Spinal cord (tissue), 10 donors: ENCODE data around the gene SMIM31. TPM values are rescaled to one million over a fixed set of nuclear protein-coding genes. Genes with fewer than 3 reads are reported as not detected.
A peak's percentile ranks its signal among the peaks of the same experiment; 100 is the strongest.

Source experiments
- DNase-seq, 6 donors: peaks; one replicate each; pipeline versions ENCODE4 v3.0.0 to v3.0.0-alpha.2; 2013 to 2015; ENCODE audit warnings: low spot score in 6 of 6, low read depth in 4 of 6
- H3K27ac ChIP-seq: one replicate; pipeline ENCODE4 v1.5.1; 2013; ENCODE audit warnings: low read depth, low read length, control low read depth
- H3K27me3 ChIP-seq: one replicate; pipeline ENCODE4 v1.6.1; 2013; ENCODE audit warnings: low read length; ENCODE audit not compliant: control insufficient read depth, insufficient read depth
- H3K36me3 ChIP-seq: one replicate; pipeline ENCODE4 v1.6.1; 2013; ENCODE audit warnings: low read length; ENCODE audit not compliant: control insufficient read depth, insufficient read depth
- H3K4me1 ChIP-seq: one replicate; pipeline ENCODE4 v1.6.1; 2013; ENCODE audit warnings: low read length; ENCODE audit not compliant: control insufficient read depth, insufficient read depth
- H3K4me3 ChIP-seq: one replicate; pipeline ENCODE4 v1.5.1; 2013; ENCODE audit warnings: low read depth, low read length, control low read depth
- H3K9me3 ChIP-seq: one replicate; pipeline ENCODE4 v1.6.1; 2013; ENCODE audit warnings: low read length; ENCODE audit not compliant: control insufficient read depth, insufficient read depth
- WGBS: methylation state at CpG from one replicate; pipeline ENCODE4 v1.1.5; 2013; ENCODE audit warnings: missing lambda C conversion rate; ENCODE audit not compliant: insufficient coverage; 5-methylcytosine and 5-hydroxymethylcytosine counted together
- polyA plus RNA-seq, 2 donors: library from polyadenylated mRNA; unstranded; fragments of 120-200 nt; gene quantifications; one replicate each; pipeline ENCODE4 v1.2.1, GENCODE V29; 2013; ENCODE audit not compliant: insufficient read length in 2 of 2
- total RNA-seq, 2 donors: library from RNA; depleted of rRNA in 1 of 2; stranded (reverse); fragments of 120-200 nt in 1 of 2; fragments of >200 nt in 1 of 2; gene quantifications; one replicate each; pipeline versions ENCODE4 v1.2.3 to v1.2.4, GENCODE V29; 2013 to 2014
- donor health status: healthy.

The SMIM31 gene
- total and polyA plus RNA-seq, 4 donors, result not detected

DNA sequence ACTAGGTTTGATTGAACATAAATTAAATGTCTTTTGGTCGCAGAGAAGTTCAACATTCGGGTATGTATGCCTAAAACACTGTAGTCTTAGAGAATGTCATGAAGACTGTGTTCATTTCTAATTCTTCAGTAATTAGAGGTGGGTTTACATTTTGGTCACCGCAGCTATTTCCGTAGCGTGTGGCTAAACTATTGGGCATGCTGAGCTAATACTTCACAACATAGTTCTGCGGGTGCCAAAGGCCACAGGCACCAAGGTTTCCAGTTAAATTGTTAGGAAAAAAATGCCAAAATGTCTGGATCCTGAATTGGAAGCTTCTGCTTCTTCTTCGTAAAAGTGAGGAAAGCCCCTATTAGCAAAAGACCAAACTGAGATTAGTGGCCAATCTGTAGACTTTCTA lies 25.1 kb downstream of the SMIM31 start:
- Histone ChIP-seq H3K4me3 (no peak overlapping the region), H3K4me1 (no peaks in the 10 kb centered on the region), H3K27ac (no peak overlapping the region), H3K9me3 (no peaks in the 10 kb centered on the region), H3K36me3 (no peaks in the 10 kb centered on the region), H3K27me3 (no peaks in the 10 kb centered on the region)
- no peak for DNase-seq
- WGBS, result 93% methylated on average over 5 of the region's 7 CpGs

DNA sequence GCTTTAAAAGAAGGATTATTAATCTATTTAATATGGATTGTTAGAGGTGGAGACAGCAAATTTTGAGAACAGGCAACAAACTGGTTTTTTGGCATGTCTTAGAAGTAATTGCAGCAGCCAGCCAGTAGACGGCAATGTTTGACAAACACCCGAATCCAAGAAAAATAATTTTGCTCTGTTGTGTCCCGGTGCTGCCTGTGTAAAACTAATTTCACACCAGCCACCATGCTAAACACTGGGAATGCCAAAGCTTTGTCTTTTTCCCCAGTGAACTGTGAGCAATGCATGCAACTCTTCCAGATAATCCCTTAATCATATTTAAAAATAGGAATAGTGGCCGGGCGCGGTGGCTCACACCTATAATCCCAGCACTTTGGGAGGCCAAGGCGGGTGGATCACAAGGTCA lies 25.9 kb downstream of the SMIM31 start:
- no peak overlapping the region for H3K4me3 ChIP-seq
- H3K9me3 ChIP-seq, result no peaks in the 10 kb centered on the region
- H3K27ac ChIP-seq, result no peak overlapping the region
- no peaks in the 10 kb centered on the region for H3K27me3 ChIP-seq
- peak in 3 of 6 donors; percentile 25 to 77 (median 39) for DNase-seq
- no peaks in the 10 kb centered on the region for H3K4me1 ChIP-seq
- 0% methylated on average over 3 of the region's 7 CpGs for WGBS
- no peaks in the 10 kb centered on the region for H3K36me3 ChIP-seq

DNA sequence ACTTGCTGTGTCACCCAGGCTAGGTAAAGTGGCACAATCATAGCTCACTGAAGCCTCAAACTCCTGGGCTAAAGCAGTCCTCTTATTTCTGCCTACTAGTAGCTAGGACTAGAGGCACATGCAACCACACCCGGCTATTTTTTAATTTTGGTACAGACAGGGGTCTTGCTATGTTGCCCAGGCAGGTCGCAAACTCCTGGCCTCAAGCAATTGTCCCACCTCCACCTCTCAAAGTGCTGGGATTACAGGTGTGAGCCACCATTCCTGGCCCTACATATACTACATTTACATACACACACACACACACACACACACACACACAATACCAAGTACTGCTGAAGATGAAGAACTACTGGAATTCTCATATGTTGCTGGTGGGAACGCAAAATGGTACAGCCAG lies 26.9 kb downstream of the SMIM31 start:
- no peak overlapping the region for H3K27ac ChIP-seq
- no peak for DNase-seq
- H3K36me3 ChIP-seq, result no peaks in the 10 kb centered on the region
- H3K9me3 ChIP-seq, result no peaks in the 10 kb centered on the region
- no peak overlapping the region for H3K4me3 ChIP-seq
- no peaks in the 10 kb centered on the region for H3K27me3 ChIP-seq
- no CpG with 5 or more reads among the region's 3 CpGs for WGBS
- no peaks in the 10 kb centered on the region for H3K4me1 ChIP-seq

DNA sequence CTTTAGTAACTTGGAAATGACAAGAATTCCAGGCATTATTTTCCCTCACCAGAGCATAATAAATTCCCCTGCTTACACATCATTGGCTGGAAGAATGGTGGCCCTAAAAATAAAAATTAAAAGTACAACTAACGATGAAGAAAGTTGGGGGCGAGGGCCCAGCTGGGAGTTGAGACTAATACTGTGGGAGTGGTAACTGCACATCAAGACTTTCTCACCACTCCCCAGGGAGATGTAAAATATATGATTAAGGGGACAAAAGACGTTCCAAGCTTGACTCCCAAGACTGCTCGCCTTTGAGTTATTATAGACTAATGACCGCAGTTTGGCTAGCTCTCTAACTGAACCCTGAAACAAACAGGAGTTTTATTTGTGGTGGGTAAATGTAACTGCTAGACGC lies 30.0 kb downstream of the SMIM31 start:
- 23% methylated on average over 3 of the region's 6 CpGs for WGBS
- no peak for DNase-seq

DNA sequence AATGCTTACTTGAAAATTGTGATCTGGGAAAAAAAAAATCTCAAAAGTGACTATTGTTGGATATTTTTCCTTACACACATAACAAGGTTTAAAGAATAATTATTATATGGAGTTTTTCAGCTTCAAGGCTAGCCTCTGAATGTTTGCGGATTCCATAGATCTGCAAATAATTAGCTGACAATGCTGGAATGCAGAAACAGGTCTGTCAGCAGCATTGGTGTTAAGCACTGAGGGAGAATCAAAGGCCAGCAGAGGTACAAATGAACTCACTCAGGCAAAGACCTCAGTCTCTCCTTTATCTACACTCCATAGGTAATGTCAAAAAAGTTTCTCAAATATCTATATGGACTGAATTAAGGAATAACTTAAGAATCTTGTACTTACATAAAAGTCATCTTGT lies 35.1 kb downstream of the SMIM31 start:
- H3K9me3 ChIP-seq, result no peaks in the 10 kb centered on the region

More for the DNA sequence above, 30.0 kb downstream of the SMIM31 start:
- Histone ChIP-seq H3K36me3 (no peaks in the 10 kb centered on the region), H3K4me3 (no peak overlapping the region), H3K9me3 (no peaks in the 10 kb centered on the region), H3K27ac (no peak overlapping the region), H3K4me1 (no peaks in the 10 kb centered on the region), H3K27me3 (no peaks in the 10 kb centered on the region)

DNA sequence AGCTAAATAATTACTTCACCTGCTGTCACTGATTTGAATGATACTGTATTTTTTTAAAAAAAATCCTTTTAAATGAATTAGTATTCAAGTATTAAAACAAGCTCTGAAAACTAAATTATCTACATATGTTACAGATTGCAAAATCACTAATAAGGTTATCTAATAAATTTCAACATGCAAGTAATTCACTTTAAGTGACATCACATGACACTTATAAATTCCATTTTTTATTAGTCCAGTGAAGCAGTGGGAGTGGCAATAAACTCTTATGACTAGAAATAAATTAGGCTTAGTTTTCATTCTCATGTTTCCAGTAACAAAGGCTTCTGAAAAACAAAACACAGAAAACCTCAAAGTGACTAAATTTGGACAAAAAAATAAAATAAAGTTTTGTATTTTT lies 36.3 kb downstream of the SMIM31 start:
- H3K9me3 ChIP-seq, result no peaks in the 10 kb centered on the region
- H3K4me3 ChIP-seq, result no peak overlapping the region
- H3K27me3 ChIP-seq, result no peaks in the 10 kb centered on the region
- H3K4me1 ChIP-seq, result no peaks in the 10 kb centered on the region
- no peaks in the 10 kb centered on the region for H3K36me3 ChIP-seq
- DNase-seq, result no peak
- no peak overlapping the region for H3K27ac ChIP-seq

More for the DNA sequence above, 35.1 kb downstream of the SMIM31 start:
- Histone ChIP-seq H3K36me3 (no peaks in the 10 kb centered on the region), H3K27ac (no peak overlapping the region), H3K4me3 (no peak overlapping the region), H3K4me1 (no peaks in the 10 kb centered on the region), H3K27me3 (no peaks in the 10 kb centered on the region)
- DNase-seq, result no peak
- 60% methylated on average over 1 of the region's 1 CpG for WGBS

DNA sequence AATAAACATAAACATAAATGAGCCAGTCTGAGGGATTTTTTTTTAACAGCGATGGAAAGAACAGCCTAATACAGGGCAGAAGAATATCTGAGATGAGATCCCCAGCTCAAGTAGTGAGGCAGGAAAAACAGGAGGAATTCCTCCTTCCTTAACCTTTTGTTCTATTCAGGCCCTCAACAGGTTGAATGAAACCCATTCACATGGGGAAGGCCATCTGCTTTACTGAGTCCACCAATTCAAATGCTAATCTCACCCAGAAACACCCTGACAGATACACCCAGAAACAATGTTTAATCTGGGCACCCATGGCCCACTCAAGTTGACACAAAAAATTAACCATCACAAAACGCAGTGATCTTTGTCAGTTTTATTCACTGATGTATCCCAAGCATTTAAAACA lies 45.5 kb downstream of the SMIM31 start:
- no CpG with 5 or more reads among the region's 2 CpGs for WGBS
- no peaks in the 10 kb centered on the region for H3K36me3 ChIP-seq
- no peak overlapping the region for H3K4me3 ChIP-seq
- DNase-seq, result no peak
- H3K27ac ChIP-seq, result no peak overlapping the region
- no peaks in the 10 kb centered on the region for H3K27me3 ChIP-seq
- no peaks in the 10 kb centered on the region for H3K4me1 ChIP-seq
- no peaks in the 10 kb centered on the region for H3K9me3 ChIP-seq

DNA sequence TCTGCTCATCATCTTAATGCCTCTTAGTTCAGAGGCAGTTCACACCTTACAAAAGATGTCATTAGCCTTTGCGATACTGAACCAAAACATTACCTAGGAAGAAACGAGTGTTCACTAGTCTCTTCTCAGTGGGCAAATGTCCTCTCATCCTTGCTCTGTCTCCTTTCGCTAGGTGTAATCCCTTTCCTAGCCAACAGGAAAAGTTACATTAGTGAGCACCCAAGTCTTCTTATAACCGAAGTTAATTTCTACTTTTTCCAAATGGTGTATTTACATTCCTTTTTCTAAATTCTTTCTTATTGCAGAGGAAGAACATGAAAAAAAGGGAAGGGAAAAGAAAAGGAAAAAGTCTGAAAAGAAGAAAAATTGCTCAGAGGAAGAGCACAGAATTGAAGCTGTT lies 46.9 kb downstream of the SMIM31 start:
- Histone ChIP-seq H3K27me3 (no peaks in the 10 kb centered on the region), H3K4me3 (no peak overlapping the region), H3K36me3 (no peaks in the 10 kb centered on the region), H3K9me3 (no peaks in the 10 kb centered on the region), H3K4me1 (no peaks in the 10 kb centered on the region), H3K27ac (no peak overlapping the region)
- DNase-seq, result no peak
- WGBS, result 92% methylated on average over 3 of the region's 4 CpGs

DNA sequence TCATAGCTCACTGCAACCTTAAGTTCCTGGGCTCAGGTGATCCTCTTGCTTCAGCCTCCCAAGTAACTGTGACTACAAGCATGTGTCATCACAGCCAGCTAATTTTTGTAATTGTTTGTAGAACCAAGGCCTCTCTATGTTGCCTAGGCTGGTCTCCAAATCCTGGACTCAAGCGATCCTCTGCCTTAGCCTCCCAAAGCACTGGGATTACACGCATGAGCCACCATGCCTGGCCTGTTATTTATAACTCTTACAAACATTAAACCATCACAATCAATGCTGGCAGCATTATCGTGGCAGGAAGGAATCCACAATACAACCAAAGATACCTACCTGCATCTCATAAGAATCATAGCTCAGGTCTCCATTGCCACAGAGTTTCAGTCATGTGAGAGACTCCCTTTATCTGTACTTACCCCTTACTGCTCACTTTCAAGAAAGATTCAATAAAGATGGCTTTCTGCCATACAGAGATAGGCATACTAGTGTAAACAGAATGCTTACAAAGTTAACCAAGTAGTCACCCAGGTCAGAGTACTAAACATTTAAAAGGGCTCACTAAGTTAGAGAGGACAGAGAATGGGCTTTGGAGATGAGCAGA lies 48.5 kb downstream of the SMIM31 start:
- Histone ChIP-seq H3K9me3 (no peaks in the 10 kb centered on the region), H3K4me1 (no peaks in the 10 kb centered on the region), H3K4me3 (no peak overlapping the region), H3K27ac (no peak overlapping the region), H3K36me3 (no peaks in the 10 kb centered on the region), H3K27me3 (no peaks in the 10 kb centered on the region)
- DNase-seq, result no peak
- 90% methylated on average over 3 of the region's 3 CpGs for WGBS

DNA sequence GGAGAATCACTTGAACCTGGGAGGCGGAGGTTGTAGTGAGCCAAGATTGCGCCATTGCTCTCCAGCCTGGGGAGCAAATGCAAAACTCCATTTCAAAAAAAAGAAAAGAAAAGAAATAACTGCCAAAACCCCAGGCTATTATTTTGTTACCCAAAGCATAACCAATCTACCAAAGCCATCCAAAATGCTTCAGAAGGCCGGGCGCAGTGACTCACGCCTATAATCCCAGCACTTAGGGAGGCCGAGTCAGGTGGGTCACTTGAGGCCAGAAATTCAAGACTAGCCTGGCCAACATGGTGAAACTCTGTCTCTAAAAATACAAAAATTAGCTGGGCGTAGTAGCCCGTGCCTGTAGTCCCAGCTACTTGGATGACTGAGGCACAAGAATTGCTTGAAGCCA lies 49.8 kb downstream of the SMIM31 start:
- H3K4me3 ChIP-seq, result no peak overlapping the region
- H3K4me1 ChIP-seq, result no peaks in the 10 kb centered on the region
- no peak overlapping the region for H3K27ac ChIP-seq
- DNase-seq, result no peak
- H3K36me3 ChIP-seq, result no peaks in the 10 kb centered on the region
- H3K9me3 ChIP-seq, result no peaks in the 10 kb centered on the region
- 95% methylated on average over 6 of the region's 8 CpGs for WGBS
- no peaks in the 10 kb centered on the region for H3K27me3 ChIP-seq
